Activated CD4-positive, alpha-beta memory T cell treated with anti-CD3 and anti-CD28 coated beads, Interleukin-2, amount 10 ng/mL, durations not matched to agents 7 days and 5 days (primary cell): ENCODE data around the gene DTNB. TPM values are rescaled to one million over a fixed set of nuclear protein-coding genes. Genes with fewer than 3 reads are reported as not detected.
"Not testable (repeated sequence)": the region's sequence is repeated elsewhere in the genome, so short reads cannot be mapped to it uniquely, and the experiment has no call there.

Experiments used
- CTCF ChIA-PET: fragments of 350-600 bp; sonication (Branson Sonifier 250); formaldehyde crosslinking; loops from one replicate; lab custom pipeline; 2021; ENCODE audit warnings: antibody characterized with exemption, inconsistent platforms; lab: Charles Lee
- POLR2A ChIA-PET: fragments of 350-600 bp; sonication (Branson Sonifier 250); formaldehyde crosslinking; loops from one replicate; lab custom pipeline; 2021; ENCODE audit warnings: antibody characterized with exemption; lab: Charles Lee
- DNase-seq: peaks from one replicate; pipeline ENCODE4 v3.0.0-alpha.2; 2020
- H3K27ac Mint-ChIP-seq: one replicate; pipeline ENCODE4 v1.8.0; 2021; ENCODE audit warnings: mild to moderate bottlenecking, mixed read lengths
- H3K27me3 Mint-ChIP-seq: one replicate; pipeline ENCODE4 v1.8.0; 2021; ENCODE audit warnings: mixed read lengths
- H3K36me3 Mint-ChIP-seq: one replicate; pipeline ENCODE4 v1.8.0; 2021; ENCODE audit warnings: low read depth, mixed read lengths
- H3K4me1 Mint-ChIP-seq: one replicate; pipeline ENCODE4 v1.8.0; 2021; ENCODE audit warnings: mixed read lengths
- H3K4me3 Mint-ChIP-seq: one replicate; pipeline ENCODE4 v1.8.0; 2021; ENCODE audit warnings: mild to moderate bottlenecking, mixed read lengths
- H3K9me3 Mint-ChIP-seq: one replicate; pipeline ENCODE4 v1.8.0; 2021; ENCODE audit warnings: mixed read lengths
- total RNA-seq, 2 experiments: library from RNA; stranded (reverse); gene quantifications; one replicate each; pipeline ENCODE4 v1.2.3, GENCODE V29; 2021

DTNB gene
- total RNA-seq, 2 experiments from 2014 or later = 27.0 to 29.8 TPM

- Mint-ChIP-seq H3K36me3 (peaks cover 18% of the 10 kb centered on the region), H3K9me3 (peaks cover 7% of the 10 kb centered on the region), H3K27me3 (no peaks in the 10 kb centered on the region), H3K4me3 (no peak overlapping the region), H3K4me1 (peaks cover 12% of the 10 kb centered on the region), H3K27ac (no peak overlapping the region)
- CTCF ChIA-PET = no interaction called here
- DNase-seq = no peak
- POLR2A ChIA-PET = no interaction called here
Observed at GRCh38 chr2:25421820-25422411, 251.5 kb downstream of the DTNB start.

GRCh38 chr2:25421289-25421688 is 252.1 kb downstream of the DTNB start:
- no peak overlapping the region for H3K27ac Mint-ChIP-seq

GRCh38 chr2:25420820-25421237 is 252.5 kb downstream of the DTNB start:
- DNase-seq = no peak
- POLR2A ChIA-PET = no interaction called here
- Mint-ChIP-seq H3K27me3 (no peaks in the 10 kb centered on the region), H3K4me3 (no peak overlapping the region), H3K4me1 (peaks cover 12% of the 10 kb centered on the region), H3K27ac (no peak overlapping the region), H3K36me3 (peaks cover 21% of the 10 kb centered on the region), H3K9me3 (peaks cover 7% of the 10 kb centered on the region)
- CTCF ChIA-PET = no interaction called here

More at GRCh38 chr2:25421289-25421688, 252.1 kb downstream of the DTNB start:
- Mint-ChIP-seq H3K4me1 (peaks cover 12% of the 10 kb centered on the region), H3K36me3 (peaks cover 21% of the 10 kb centered on the region), H3K27me3 (no peaks in the 10 kb centered on the region), H3K9me3 (peaks cover 7% of the 10 kb centered on the region), H3K4me3 (no peak overlapping the region)
- no peak for DNase-seq
- CTCF ChIA-PET = no interaction called here
- POLR2A ChIA-PET = no interaction called here

- DNase-seq = no peak
- Mint-ChIP-seq H3K36me3 (peaks cover 21% of the 10 kb centered on the region), H3K27me3 (no peaks in the 10 kb centered on the region), H3K9me3 (peaks cover 7% of the 10 kb centered on the region), H3K4me1 (peaks cover 12% of the 10 kb centered on the region), H3K27ac (no peak overlapping the region), H3K4me3 (no peak overlapping the region)
- CTCF ChIA-PET = interaction anchor here (2.0 kb wide), 1 partner anchor 57 kb away, joined by 8 read pairs; no protein-coding TSS in a partner anchor
- POLR2A ChIA-PET = no interaction called here
Observed at GRCh38 chr2:25419678-25420242, 253.6 kb downstream of the DTNB start.

GRCh38 chr2:25418944-25419677 is 254.3 kb downstream of the DTNB start:
- POLR2A ChIA-PET = interaction anchor here (1.3 kb wide), 1 partner anchor 57 kb away, joined by 4 read pairs; no protein-coding TSS in a partner anchor
- no peak overlapping the region for H3K27ac Mint-ChIP-seq

GRCh38 chr2:25417715-25418369 is 255.5 kb downstream of the DTNB start:
- H3K36me3 Mint-ChIP-seq = peaks cover 21% of the 10 kb centered on the region
- H3K27me3 Mint-ChIP-seq = no peaks in the 10 kb centered on the region
- H3K4me1 Mint-ChIP-seq = peaks cover 12% of the 10 kb centered on the region
- ChIA-PET CTCF (interaction anchor here (2.0 kb wide), 1 partner anchor 56 kb away, joined by 8 read pairs; no protein-coding TSS in a partner anchor), POLR2A (interaction anchor here (1.3 kb wide), 1 partner anchor 55 kb away, joined by 4 read pairs; no protein-coding TSS in a partner anchor)
- no peak overlapping the region for H3K27ac Mint-ChIP-seq
- peaks cover 7% of the 10 kb centered on the region for H3K9me3 Mint-ChIP-seq
- DNase-seq = no peak
- H3K4me3 Mint-ChIP-seq = no peak overlapping the region

More at GRCh38 chr2:25418944-25419677, 254.3 kb downstream of the DTNB start:
- CTCF ChIA-PET = interaction anchor here (2.0 kb wide), 1 partner anchor 57 kb away, joined by 8 read pairs; no protein-coding TSS in a partner anchor
- DNase-seq = no peak
- peaks cover 12% of the 10 kb centered on the region for H3K4me1 Mint-ChIP-seq
- H3K9me3 Mint-ChIP-seq = peaks cover 7% of the 10 kb centered on the region
- H3K36me3 Mint-ChIP-seq = peaks cover 21% of the 10 kb centered on the region
- no peak overlapping the region for H3K4me3 Mint-ChIP-seq
- H3K27me3 Mint-ChIP-seq = no peaks in the 10 kb centered on the region

GRCh38 chr2:25416674-25417073 is 256.7 kb downstream of the DTNB start:
- H3K9me3 Mint-ChIP-seq = peaks cover 7% of the 10 kb centered on the region

GRCh38 chr2:25414781-25415180 is 258.6 kb downstream of the DTNB start:
- Mint-ChIP-seq H3K36me3 (peaks cover 21% of the 10 kb centered on the region), H3K4me3 (no peak overlapping the region), H3K9me3 (peaks cover 7% of the 10 kb centered on the region), H3K27me3 (no peaks in the 10 kb centered on the region), H3K4me1 (peaks cover 6% of the 10 kb centered on the region), H3K27ac (no peak overlapping the region)
- DNase-seq = no peak
- CTCF ChIA-PET = no interaction called here
- POLR2A ChIA-PET = no interaction called here

More at GRCh38 chr2:25416674-25417073, 256.7 kb downstream of the DTNB start:
- Mint-ChIP-seq H3K4me3 (no peak overlapping the region), H3K36me3 (peaks cover 21% of the 10 kb centered on the region), H3K27me3 (no peaks in the 10 kb centered on the region), H3K27ac (no peak overlapping the region), H3K4me1 (peaks cover 12% of the 10 kb centered on the region)
- DNase-seq = no peak
- ChIA-PET POLR2A (no interaction called here), CTCF (no interaction called here)

GRCh38 chr2:25413409-25413808 is 260.0 kb downstream of the DTNB start:
- H3K4me3 Mint-ChIP-seq, H3K9me3 Mint-ChIP-seq, POLR2A ChIA-PET, H3K27ac Mint-ChIP-seq, DNase-seq, H3K4me1 Mint-ChIP-seq, H3K27me3 Mint-ChIP-seq: not testable (repeated sequence)
- CTCF ChIA-PET = interaction anchor here (1.4 kb wide), 1 partner anchor 36 kb away, joined by 3 read pairs; no protein-coding TSS in a partner anchor
- peaks cover 13% of the 10 kb centered on the region for H3K36me3 Mint-ChIP-seq

GRCh38 chr2:25411753-25412152 is 261.6 kb downstream of the DTNB start:
- no peak for DNase-seq
- no peak overlapping the region for H3K27ac Mint-ChIP-seq
- ChIA-PET POLR2A (no interaction called here), CTCF (no interaction called here)
- no peak overlapping the region for H3K4me3 Mint-ChIP-seq
- H3K27me3 Mint-ChIP-seq = no peaks in the 10 kb centered on the region
- H3K36me3 Mint-ChIP-seq = peaks cover 3% of the 10 kb centered on the region
- no peaks in the 10 kb centered on the region for H3K4me1 Mint-ChIP-seq
- H3K9me3 Mint-ChIP-seq = no peaks in the 10 kb centered on the region

- CTCF ChIA-PET = no interaction called here
- Mint-ChIP-seq H3K4me3 (no peak overlapping the region), H3K4me1 (no peaks in the 10 kb centered on the region), H3K27ac (no peak overlapping the region), H3K36me3 (no peaks in the 10 kb centered on the region), H3K9me3 (no peaks in the 10 kb centered on the region), H3K27me3 (no peaks in the 10 kb centered on the region)
- POLR2A ChIA-PET = no interaction called here
- no peak for DNase-seq
Observed at GRCh38 chr2:25411281-25411680, 262.1 kb downstream of the DTNB start.

GRCh38 chr2:25410370-25410769 is 263.0 kb downstream of the DTNB start:
- DNase-seq = no peak
- Mint-ChIP-seq H3K36me3 (no peaks in the 10 kb centered on the region), H3K9me3 (no peaks in the 10 kb centered on the region), H3K27me3 (no peaks in the 10 kb centered on the region), H3K27ac (no peak overlapping the region), H3K4me3 (no peak overlapping the region), H3K4me1 (no peaks in the 10 kb centered on the region)
- ChIA-PET POLR2A (no interaction called here), CTCF (no interaction called here)

GRCh38 chr2:25409468-25409867 is 263.9 kb downstream of the DTNB start:
- DNase-seq = no peak
- H3K27me3 Mint-ChIP-seq = no peaks in the 10 kb centered on the region
- H3K4me1 Mint-ChIP-seq = no peaks in the 10 kb centered on the region
- ChIA-PET POLR2A (no interaction called here), CTCF (no interaction called here)
- no peaks in the 10 kb centered on the region for H3K36me3 Mint-ChIP-seq
- no peaks in the 10 kb centered on the region for H3K9me3 Mint-ChIP-seq
- no peak overlapping the region for H3K4me3 Mint-ChIP-seq
- no peak overlapping the region for H3K27ac Mint-ChIP-seq
